Occipital lobe (tissue), 2 donors: ENCODE data around the gene NOL12. TPM values are rescaled to one million over a fixed set of nuclear protein-coding genes. Genes with fewer than 3 reads are reported as not detected.
"Not testable (repeated sequence)": the region's sequence is repeated elsewhere in the genome, so short reads cannot be mapped to it uniquely, and the experiment has no call there.

Source experiments
- DNase-seq: peaks from one replicate; lab custom pipeline; 2025; lab: John Stamatoyannopoulos, UW
- total RNA-seq: library from RNA; depleted of rRNA; stranded (reverse); fragments of >200 nt; gene quantifications from one replicate; pipeline ENCODE4 v1.2.3, GENCODE V29; 2014

Gene NOL12
- total RNA-seq, 1 donor from 2014 or later: 18.2 TPM

GRCh38 chr22:37710675-37711074, 24.5 kb downstream of the NOL12 start:
- DNase-seq: no peak

GRCh38 chr22:37711490-37711889, 25.3 kb downstream of the NOL12 start:
- DNase-seq: no peak

DNA sequence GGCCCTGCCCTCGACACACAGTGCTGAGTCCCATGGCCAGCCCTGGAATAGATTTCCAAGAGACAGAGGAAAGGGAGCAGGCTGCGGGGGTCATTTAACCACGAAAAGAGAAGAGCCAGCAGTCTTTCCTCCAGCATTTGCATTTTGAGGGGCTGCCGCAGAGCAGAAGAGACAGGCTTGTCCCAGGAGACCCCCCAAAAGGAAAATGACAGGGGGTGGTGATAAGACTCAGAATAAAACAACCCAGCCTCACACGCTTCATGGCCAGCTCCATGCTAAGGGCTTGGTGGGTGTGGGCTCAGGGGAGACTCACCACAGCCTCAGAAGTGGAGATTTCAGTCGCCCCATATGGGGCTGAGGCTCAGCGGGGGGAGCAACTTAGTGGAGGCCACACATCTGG, 27.6 kb downstream of the NOL12 start:
- DNase-seq: no peak

GRCh38 chr22:37714634-37715033, 28.5 kb downstream of the NOL12 start:
- DNase-seq: no peak

DNA sequence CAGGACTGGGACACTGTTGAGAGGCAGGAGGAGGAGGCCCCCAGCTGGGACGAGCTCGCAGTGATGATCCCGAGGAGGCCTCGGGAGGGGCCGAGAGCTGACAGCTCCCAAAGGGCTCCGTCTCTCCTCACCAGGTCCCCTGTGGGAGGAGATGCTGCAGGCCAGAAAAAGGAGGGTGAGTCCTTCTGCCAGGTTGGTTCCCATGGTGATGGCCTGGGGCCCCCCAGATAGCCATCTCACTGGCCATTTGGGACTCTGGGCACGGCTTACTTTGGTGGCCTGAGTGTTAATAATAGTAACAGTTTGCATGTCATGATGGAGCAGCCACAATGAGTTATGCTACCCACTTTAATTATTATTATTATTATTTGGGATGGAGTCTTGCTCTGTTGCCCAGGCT, 29.6 kb downstream of the NOL12 start:
- no peak for DNase-seq

DNA sequence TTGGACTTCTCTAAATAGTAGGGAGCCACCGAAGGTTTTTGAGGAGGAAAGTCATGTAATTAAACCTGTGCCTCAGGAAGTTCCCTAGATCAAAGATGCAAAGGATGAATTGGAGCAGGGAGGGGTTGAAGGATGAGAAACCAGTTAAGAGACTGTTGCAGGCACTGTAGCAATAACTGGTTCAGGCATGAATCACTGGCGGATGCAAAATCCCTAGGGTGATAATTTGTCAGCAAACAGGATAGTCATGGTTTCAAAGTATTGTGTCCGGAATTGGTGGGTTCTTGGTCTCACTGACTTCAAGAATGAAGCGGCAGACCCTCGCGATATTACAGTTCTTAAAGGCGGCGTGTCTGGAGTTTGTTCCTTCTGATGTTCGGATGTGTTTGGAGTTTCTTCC, 30.6 kb downstream of the NOL12 start:
- DNase-seq: no peak

DNA sequence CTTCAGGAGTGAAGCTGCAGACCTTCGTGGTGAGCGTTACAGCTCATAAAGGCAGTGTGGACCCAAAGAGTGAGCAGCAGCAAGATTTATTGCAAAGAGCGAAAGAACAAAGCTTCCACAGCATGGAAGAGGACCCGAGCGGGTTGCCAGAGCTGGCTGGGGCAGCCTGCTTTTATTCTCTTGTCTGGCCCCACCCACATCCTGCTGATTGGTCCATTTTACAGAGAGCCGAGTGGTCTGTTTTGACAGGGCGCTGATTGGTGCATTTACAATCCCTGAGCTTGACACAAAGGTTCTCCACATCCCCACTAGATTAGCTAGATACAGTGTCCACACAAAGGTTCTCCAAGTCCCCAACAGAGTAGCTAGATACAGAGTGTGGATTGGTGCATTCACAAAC, 31.1 kb downstream of the NOL12 start:
- not testable (repeated sequence) for DNase-seq

DNA sequence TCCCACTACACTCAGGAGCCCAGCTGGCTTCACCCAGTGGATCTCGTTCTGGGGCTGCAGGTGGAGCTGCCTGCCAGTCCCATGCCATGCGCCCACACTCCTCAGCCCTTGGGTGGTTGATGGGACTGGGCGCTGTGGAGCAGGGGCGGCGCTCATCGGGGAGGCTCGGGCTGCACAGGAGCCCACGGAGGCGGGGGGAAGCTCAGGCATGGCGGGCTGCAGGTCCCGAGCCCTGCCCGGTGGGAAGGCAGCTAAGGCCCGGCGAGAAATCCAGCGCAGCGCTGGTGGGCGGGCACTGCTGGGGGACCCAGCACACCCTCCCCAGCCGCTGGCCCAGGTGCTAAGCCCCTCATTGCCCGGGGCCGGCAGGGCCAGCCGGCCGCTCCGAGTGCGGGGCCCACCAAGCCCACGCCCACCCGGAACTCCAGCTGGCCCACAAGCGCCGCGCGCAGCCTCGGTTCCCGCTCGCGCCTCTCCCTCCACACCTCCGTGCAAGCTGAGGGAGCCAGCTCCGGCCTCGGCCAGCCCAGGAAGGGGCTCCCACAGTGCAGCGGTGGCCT, 31.7 kb downstream of the NOL12 start:
- DNase-seq: not testable (repeated sequence)

DNA sequence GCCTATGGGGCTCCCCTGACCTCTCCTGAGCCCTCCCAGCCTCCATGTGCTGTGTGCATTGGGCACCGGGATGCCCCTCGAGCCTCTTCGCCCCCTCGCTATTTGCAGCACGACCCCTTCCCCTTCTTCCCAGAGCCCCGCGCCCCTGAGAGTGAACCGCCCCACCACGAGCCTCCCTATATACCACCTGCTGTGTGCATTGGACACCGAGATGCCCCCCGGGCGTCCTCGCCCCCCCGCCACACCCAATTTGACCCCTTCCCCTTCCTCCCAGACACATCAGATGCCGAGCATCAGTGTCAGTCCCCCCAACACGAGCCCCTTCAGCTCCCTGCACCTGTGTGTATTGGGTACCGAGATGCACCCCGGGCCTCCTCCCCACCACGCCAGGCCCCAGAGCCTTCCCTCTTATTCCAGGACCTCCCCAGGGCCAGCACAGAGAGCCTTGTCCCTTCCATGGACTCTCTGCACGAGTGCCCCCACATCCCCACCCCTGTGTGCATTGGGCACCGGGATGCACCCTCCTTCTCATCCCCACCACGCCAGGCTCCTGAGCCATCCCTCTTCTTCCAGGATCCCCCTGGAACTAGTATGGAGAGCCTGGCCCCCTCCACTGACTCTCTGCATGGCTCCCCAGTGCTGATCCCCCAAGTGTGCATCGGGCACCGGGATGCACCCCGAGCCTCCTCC, 39.6 kb downstream of the NOL12 start:
- DNase-seq: no peak

DNA sequence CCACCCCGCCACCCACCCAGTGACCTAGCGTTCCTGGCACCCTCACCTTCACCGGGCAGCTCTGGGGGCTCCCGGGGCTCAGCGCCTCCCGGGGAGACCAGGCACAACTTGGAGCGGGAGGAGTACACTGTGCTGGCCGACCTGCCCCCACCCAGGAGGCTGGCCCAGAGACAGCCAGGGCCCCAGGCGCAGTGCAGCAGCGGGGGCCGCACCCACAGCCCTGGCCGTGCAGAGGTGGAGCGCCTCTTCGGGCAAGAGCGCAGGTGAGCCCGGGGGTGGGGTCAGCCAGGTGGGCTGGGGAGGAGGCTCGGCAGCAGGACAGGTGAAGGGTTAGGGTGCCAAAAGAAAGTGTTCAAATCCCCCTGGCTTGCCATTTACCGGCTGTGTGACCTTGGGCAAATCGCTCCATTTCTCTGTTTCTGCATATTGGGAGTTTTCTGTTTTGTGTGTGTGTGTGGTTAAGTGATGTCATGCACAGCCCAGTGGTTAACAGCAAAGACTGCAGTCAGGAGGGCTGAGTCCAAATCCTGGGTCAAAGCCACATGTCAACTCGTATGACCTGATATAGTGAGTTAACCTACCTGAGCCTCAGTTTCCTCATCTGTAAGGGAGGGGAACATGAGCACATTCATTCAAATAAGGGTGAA, 40.2 kb downstream of the NOL12 start:
- DNase-seq: no peak

DNA sequence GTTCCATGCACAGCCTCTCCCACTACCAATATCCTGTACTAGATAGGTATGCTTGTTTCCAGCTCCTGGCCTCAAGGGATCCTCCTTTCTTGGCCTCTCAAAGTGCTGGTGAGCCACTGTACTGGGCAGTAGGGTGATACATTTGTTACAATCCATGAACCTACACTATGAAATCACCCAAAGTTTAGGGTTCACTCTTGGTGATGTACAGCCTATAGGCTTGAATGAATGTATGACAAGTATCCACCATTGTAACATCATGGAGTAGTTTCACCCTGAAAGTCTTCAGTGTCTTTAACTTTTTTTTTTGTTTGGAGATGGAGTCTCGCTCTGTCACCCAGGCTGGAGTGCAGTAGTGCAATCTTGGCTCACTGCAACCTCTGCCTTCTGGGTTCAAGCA, 42.5 kb downstream of the NOL12 start:
- no peak for DNase-seq

DNA sequence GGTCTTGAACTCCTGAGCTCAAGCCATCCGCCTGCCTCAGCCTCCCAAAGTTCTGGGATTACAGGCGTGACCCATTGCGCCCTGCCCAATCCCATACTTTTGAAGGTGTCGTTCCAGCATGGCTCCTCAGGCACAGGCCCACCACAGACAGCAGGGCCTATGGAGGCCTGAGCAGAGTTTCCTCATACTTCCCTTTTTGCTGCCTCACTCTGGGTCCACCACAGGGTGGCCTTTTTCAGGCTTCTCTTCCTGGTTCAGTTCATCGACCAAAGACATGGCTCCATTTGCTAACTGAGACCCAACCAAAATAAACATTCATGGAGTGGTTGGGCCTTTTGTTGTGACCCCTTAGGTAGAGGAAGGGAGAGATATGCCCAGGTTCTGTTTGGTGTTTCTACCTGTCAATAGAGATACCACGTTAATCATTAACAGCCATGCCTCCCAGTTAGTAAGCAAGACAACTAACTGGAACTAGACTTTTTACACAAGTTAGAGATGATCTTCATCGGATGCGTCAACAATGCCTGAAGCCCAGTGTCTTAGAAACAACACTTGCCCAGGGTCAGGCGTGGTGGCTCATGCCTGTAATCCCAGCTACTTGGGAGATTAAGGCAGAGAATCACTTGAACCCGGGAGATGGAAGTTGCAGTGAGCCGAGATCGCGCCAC, 45.8 kb downstream of the NOL12 start:
- no peak for DNase-seq

- no peak for DNase-seq
Measured at GRCh38 chr22:37732699-37733607, 46.8 kb downstream of the NOL12 start.

DNA sequence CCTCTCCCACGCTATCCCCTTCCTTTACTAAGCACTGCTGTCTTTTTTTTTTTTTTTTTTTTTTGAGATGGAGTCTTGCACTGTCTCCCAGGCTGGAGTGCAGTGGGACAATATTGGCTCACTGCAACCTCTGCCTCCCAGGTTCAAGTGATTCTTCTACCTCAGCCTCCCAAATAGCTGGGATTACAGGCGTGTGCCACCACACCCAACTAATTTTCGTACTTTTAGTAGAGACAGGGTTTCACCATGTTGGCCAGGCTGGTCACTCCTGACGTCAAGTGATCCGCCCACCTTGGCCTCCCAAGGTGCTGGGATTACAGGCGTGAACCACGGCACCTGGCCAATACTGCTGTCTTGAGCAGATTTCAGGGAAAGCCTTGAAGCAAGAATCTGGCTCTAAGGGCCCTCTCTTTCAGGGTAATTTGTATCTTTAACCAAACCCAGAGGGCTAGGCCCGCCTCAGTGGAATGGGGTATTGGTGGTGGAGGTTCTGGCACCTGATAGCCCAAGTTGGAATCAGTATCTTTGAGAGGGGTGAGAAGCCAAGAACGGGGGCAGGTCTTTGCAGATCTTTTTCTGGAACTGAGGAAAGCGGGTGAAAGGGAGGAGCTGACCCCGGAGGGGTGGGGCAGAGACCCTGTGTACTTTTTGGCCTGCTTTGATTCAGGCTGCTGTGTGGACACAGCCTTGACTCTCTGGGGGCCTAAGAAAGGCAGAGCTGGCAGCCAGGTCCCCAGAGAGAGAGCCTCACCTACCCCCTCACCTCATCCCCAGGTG, 47.7 kb downstream of the NOL12 start:
- no peak for DNase-seq

DNA sequence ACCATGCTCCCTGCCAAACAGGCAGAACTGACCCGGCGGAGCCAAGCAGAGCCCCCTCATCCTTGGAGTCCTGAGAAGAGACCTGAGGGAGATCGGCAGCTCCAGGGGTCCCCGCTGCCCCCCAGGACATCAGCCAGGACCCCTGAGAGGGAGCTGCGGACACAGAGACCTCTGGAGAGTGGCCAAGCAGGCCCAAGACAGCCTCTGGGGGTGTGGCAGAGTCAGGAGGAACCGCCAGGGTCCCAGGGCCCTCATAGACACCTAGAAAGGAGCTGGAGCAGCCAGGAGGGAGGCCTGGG, 48.2 kb downstream of the NOL12 start:
- DNase-seq: no peak

GRCh38 chr22:37734964-37735451, 48.9 kb downstream of the NOL12 start:
- DNase-seq: no peak

GRCh38 chr22:37739035-37739434, 52.9 kb downstream of the NOL12 start:
- no peak for DNase-seq

DNA sequence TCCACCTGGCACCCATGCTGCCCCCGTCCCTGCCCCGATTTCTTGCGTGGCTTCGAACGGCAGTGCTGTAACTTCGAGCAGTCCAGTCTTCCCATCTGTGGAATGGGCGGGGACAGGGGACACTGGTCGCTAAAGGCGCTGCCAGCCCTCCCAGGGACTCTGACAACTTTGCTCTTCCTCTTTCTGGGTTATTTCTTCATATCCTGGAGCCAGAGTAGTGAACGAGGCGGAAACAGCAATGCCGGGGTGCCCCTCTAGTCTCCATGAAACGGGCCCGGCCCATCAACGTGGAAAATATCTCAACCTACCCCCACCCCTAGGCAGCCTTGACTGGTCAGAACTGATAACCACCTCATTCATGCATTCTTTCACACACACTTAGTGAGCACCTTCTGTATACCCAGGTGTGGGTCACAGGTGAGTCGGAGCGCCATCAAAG, 53.5 kb downstream of the NOL12 start:
- no peak for DNase-seq

DNA sequence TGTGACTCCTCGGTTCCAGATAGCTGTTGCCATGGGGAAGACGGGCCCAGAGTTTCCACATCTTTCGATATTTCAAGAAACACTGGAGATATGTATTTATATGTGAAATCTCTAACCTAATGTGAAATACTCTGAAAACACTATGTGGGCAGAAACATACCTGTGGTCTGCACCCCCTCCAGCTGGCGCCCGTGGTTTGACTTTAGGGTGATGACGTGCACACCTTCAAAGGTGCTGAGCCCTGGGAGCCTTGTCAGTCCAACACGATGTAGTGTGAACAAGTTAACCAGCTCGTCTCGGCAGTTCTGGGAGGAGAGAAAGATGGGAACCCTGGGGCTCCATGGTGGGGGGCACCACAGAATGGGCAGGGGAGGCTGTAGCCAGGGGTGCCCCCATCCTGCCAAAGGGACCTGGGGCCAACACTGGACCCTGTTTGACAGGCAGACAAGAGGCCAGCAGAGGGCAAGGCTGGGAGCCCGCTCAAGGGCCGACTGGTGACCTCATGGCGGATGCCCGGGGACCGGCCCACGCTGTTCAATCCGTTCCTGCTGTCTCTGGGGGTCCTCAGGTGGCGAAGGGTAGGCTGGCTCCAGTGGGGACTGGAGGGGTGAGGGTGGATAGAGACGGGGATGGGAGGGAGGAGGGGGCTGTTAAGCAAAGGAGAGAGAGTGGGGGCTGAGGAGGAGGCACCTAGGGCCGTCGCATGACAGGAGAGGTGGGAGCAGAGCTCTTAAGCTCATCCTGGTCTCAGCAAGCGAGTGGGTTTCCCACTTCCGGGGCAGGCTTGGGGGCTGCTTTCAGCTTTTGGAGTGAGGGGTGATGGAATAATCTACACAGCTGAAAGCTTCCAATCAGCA, 54.5 kb downstream of the NOL12 start:
- no peak for DNase-seq

DNA sequence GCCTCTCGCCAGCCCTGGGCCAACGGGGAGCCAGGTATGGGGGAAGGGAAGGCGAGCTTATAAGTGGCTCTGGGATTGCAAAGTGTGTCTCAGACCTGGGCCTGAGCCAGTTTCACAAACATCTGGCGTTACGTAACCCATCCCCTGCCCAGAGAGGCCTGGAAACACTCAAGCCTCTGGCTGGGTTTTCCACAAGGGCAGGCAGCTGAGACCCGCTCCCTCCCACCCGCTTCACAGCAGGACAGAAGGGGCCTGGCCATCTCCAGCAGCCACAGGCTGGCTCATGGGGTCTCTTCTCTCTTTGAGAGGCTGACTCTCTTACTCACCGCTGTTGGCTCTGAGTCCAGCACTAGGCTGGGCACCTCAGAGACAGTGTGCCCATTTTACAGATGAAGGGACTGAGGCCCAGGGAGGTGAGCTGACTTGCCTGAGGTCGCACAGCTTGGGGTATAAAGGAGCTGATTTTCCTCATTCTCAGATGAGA, 55.2 kb downstream of the NOL12 start:
- no peak for DNase-seq
